ENCODE data around the gene SDK1. TPM values are rescaled to one million over a fixed set of nuclear protein-coding genes. Genes with fewer than 3 reads are reported as not detected.

SDK1 gene
- total RNA-seq, 1 experiment from 2014 or later: 6.0 TPM

- no peak overlapping the region for H3K27ac ChIP-seq
- H3K9me3 ChIP-seq (replicated peaks): no peaks in the 10 kb centered on the region
- no peaks in the 10 kb centered on the region for H3K4me1 ChIP-seq
- no peaks in the 10 kb centered on the region for H3K36me3 ChIP-seq
- H3K4me3 ChIP-seq: no peak overlapping the region
- no peaks in the 10 kb centered on the region for H3K27me3 ChIP-seq
- no peak for DNase-seq
Measured at GRCh38 chr7:4201566-4201965, 900.5 kb downstream of the SDK1 start.

- DNase-seq: no peak
- H3K9me3 ChIP-seq (replicated peaks): no peaks in the 10 kb centered on the region
- H3K27ac ChIP-seq: no peak overlapping the region
- no peaks in the 10 kb centered on the region for H3K36me3 ChIP-seq
- H3K4me3 ChIP-seq: no peak overlapping the region
- no peaks in the 10 kb centered on the region for H3K27me3 ChIP-seq
- H3K4me1 ChIP-seq: no peaks in the 10 kb centered on the region
Measured at GRCh38 chr7:4202154-4202736, 901.2 kb downstream of the SDK1 start.

- DNase-seq: no peak
- no peaks in the 10 kb centered on the region for H3K27me3 ChIP-seq
- no peak overlapping the region for H3K27ac ChIP-seq
- H3K9me3 ChIP-seq (replicated peaks): no peaks in the 10 kb centered on the region
- no peaks in the 10 kb centered on the region for H3K4me1 ChIP-seq
- no peaks in the 10 kb centered on the region for H3K36me3 ChIP-seq
- H3K4me3 ChIP-seq: no peak overlapping the region
Measured at GRCh38 chr7:4202954-4203353, 901.9 kb downstream of the SDK1 start.

- H3K27ac ChIP-seq: no peak overlapping the region
- H3K4me3 ChIP-seq: no peak overlapping the region
- H3K9me3 ChIP-seq (replicated peaks): no peaks in the 10 kb centered on the region
- no peaks in the 10 kb centered on the region for H3K4me1 ChIP-seq
- no peak for DNase-seq
- H3K36me3 ChIP-seq: no peaks in the 10 kb centered on the region
- H3K27me3 ChIP-seq: no peaks in the 10 kb centered on the region
Measured at GRCh38 chr7:4203626-4204512, 902.8 kb downstream of the SDK1 start.

- Histone ChIP-seq H3K27ac (no peak overlapping the region), H3K4me1 (no peaks in the 10 kb centered on the region), H3K9me3 (replicated peaks) (no peaks in the 10 kb centered on the region), H3K27me3 (no peaks in the 10 kb centered on the region), H3K4me3 (no peak overlapping the region), H3K36me3 (no peaks in the 10 kb centered on the region)
- no peak for DNase-seq
Measured at GRCh38 chr7:4204513-4205165, 903.6 kb downstream of the SDK1 start.

GRCh38 chr7:4205828-4206227 is 904.8 kb downstream of the SDK1 start:
- Histone ChIP-seq H3K4me3 (no peak overlapping the region), H3K4me1 (no peaks in the 10 kb centered on the region), H3K36me3 (no peaks in the 10 kb centered on the region), H3K9me3 (replicated peaks) (no peaks in the 10 kb centered on the region), H3K27ac (no peak overlapping the region), H3K27me3 (no peaks in the 10 kb centered on the region)
- no peak for DNase-seq

GRCh38 chr7:4207011-4207410 is 906.0 kb downstream of the SDK1 start:
- Histone ChIP-seq H3K4me1 (no peaks in the 10 kb centered on the region), H3K36me3 (no peaks in the 10 kb centered on the region), H3K4me3 (no peak overlapping the region), H3K27ac (no peak overlapping the region), H3K9me3 (replicated peaks) (no peaks in the 10 kb centered on the region), H3K27me3 (no peaks in the 10 kb centered on the region)
- DNase-seq: no peak

- H3K27ac ChIP-seq: no peak overlapping the region
- no peaks in the 10 kb centered on the region for H3K4me1 ChIP-seq
- H3K4me3 ChIP-seq: no peak overlapping the region
- no peaks in the 10 kb centered on the region for H3K27me3 ChIP-seq
- no peaks in the 10 kb centered on the region for H3K36me3 ChIP-seq
- DNase-seq: no peak
- no peaks in the 10 kb centered on the region for H3K9me3 ChIP-seq (replicated peaks)
Measured at GRCh38 chr7:4208086-4208485, 907.0 kb downstream of the SDK1 start.

- H3K9me3 ChIP-seq (replicated peaks): no peaks in the 10 kb centered on the region
- H3K4me3 ChIP-seq: no peak overlapping the region
- no peak overlapping the region for H3K27ac ChIP-seq
- H3K36me3 ChIP-seq: no peaks in the 10 kb centered on the region
- no peaks in the 10 kb centered on the region for H3K27me3 ChIP-seq
- no peak for DNase-seq
- H3K4me1 ChIP-seq: no peaks in the 10 kb centered on the region
Measured at GRCh38 chr7:4208586-4208985, 907.5 kb downstream of the SDK1 start.

GRCh38 chr7:4209126-4209525 is 908.1 kb downstream of the SDK1 start:
- H3K27ac ChIP-seq: no peak overlapping the region

GRCh38 chr7:4209966-4210365 is 908.9 kb downstream of the SDK1 start:
- no peaks in the 10 kb centered on the region for H3K4me1 ChIP-seq
- no peak overlapping the region for H3K27ac ChIP-seq
- H3K4me3 ChIP-seq: no peak overlapping the region
- no peaks in the 10 kb centered on the region for H3K36me3 ChIP-seq
- H3K27me3 ChIP-seq: no peaks in the 10 kb centered on the region
- DNase-seq: no peak
- no peaks in the 10 kb centered on the region for H3K9me3 ChIP-seq (replicated peaks)

More at GRCh38 chr7:4209126-4209525, 908.1 kb downstream of the SDK1 start:
- Histone ChIP-seq H3K4me1 (no peaks in the 10 kb centered on the region), H3K9me3 (replicated peaks) (no peaks in the 10 kb centered on the region), H3K4me3 (no peak overlapping the region), H3K36me3 (no peaks in the 10 kb centered on the region), H3K27me3 (no peaks in the 10 kb centered on the region)
- DNase-seq: no peak

GRCh38 chr7:4210821-4211220 is 909.8 kb downstream of the SDK1 start:
- no peak for DNase-seq
- no peak overlapping the region for H3K27ac ChIP-seq

GRCh38 chr7:4211261-4211660 is 910.2 kb downstream of the SDK1 start:
- H3K36me3 ChIP-seq: no peaks in the 10 kb centered on the region
- H3K4me1 ChIP-seq: peaks cover 4% of the 10 kb centered on the region; the same call in 1 of the 2 replicates
- H3K27me3 ChIP-seq: no peaks in the 10 kb centered on the region
- H3K9me3 ChIP-seq (replicated peaks): no peaks in the 10 kb centered on the region
- no peak overlapping the region for H3K4me3 ChIP-seq
- H3K27ac ChIP-seq: no peak overlapping the region
- DNase-seq: no peak

More at GRCh38 chr7:4210821-4211220, 909.8 kb downstream of the SDK1 start:
- Histone ChIP-seq H3K4me3 (no peak overlapping the region), H3K36me3 (no peaks in the 10 kb centered on the region), H3K4me1 (peaks cover 2% of the 10 kb centered on the region; the same call in 1 of the 2 replicates), H3K9me3 (replicated peaks) (no peaks in the 10 kb centered on the region), H3K27me3 (no peaks in the 10 kb centered on the region)

- no peak for DNase-seq
- H3K4me1 ChIP-seq: peaks cover 4% of the 10 kb centered on the region; the same call in 1 of the 2 replicates
- no peaks in the 10 kb centered on the region for H3K36me3 ChIP-seq
- no peaks in the 10 kb centered on the region for H3K27me3 ChIP-seq
- no peak overlapping the region for H3K4me3 ChIP-seq
- no peak overlapping the region for H3K27ac ChIP-seq
- H3K9me3 ChIP-seq (replicated peaks): no peaks in the 10 kb centered on the region
Measured at GRCh38 chr7:4212376-4212775, 911.3 kb downstream of the SDK1 start.

All from SJCRH30 (cell line).